MG63 (cell line): ENCODE data around the gene TSHZ3. TPM values are rescaled to one million over a fixed set of nuclear protein-coding genes. Genes with fewer than 3 reads are reported as not detected.
A peak's percentile ranks its signal among the peaks of the same experiment; 100 is the strongest.

Experiments
- DNase-seq: peaks from one replicate; pipeline ENCODE4 v3.0.0-alpha.2; 2020
- H3K27me3 ChIP-seq: fragments of 250-450 bp; sonication (Bioruptor Pico); 2 replicates; pipeline ENCODE4 v1.5.1; 2020; ENCODE audit warnings: mild to moderate bottlenecking, moderate library complexity
- H3K36me3 ChIP-seq: fragments of 250-450 bp; sonication (Bioruptor Pico); 2 replicates; pipeline ENCODE4 v1.5.1; 2020; ENCODE audit warnings: mild to moderate bottlenecking, moderate library complexity
- H3K4me3 ChIP-seq: fragments of 250-450 bp; sonication (Bioruptor Pico); 2 replicates; pipeline ENCODE4 v1.5.1; 2020; ENCODE audit warnings: mild to moderate bottlenecking, moderate library complexity
- H3K9me3 ChIP-seq: fragments of 250-450 bp; sonication (Bioruptor Pico); 2 replicates; pipeline ENCODE4 v1.5.1; 2020; ENCODE audit warnings: mild to moderate bottlenecking, moderate library complexity
- total RNA-seq: library from RNA; depleted of rRNA; stranded (reverse); fragments of >200 nt; shearing (Covaris generic); gene quantifications from 2 replicates; pipeline ENCODE4 v1.2.3, GENCODE V29; 2014; ENCODE audit warnings: low replicate concordance

Gene TSHZ3
- total RNA-seq, 1 experiment from 2014 or later, result 2.6 TPM

DNA sequence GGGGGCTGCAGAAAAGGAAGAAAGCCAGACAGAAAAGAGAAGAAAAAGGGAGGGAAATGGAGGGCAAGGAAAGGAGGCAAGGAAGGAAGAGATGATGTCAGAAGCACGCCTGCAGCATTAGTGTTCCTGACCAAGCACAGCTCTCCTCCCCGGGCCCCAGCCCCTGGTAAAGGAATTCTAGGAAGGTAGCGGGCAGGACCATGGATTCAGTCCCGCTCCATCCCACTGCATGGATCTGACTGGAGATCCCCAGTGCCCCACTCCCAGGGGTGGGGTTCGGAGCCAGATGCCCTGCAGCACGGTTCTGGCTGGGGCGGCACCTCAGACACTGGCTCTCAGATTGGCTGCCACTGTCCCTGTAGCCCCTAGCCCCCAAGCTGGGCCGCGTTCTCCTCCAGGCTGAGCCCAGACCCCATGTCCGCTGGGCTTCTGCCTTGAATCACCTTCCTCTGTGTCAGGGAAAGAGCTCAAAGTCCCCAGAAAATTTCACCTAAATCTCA is 59.8 kb downstream of the TSHZ3 start:
- peaks cover 2% of the 10 kb centered on the region for H3K36me3 ChIP-seq
- peaks cover 3% of the 10 kb centered on the region; the same call in 1 of the 2 replicates for H3K9me3 ChIP-seq
- no peak overlapping the region for H3K4me3 ChIP-seq
- no peaks in the 10 kb centered on the region for H3K27me3 ChIP-seq
- no peak for DNase-seq

DNA sequence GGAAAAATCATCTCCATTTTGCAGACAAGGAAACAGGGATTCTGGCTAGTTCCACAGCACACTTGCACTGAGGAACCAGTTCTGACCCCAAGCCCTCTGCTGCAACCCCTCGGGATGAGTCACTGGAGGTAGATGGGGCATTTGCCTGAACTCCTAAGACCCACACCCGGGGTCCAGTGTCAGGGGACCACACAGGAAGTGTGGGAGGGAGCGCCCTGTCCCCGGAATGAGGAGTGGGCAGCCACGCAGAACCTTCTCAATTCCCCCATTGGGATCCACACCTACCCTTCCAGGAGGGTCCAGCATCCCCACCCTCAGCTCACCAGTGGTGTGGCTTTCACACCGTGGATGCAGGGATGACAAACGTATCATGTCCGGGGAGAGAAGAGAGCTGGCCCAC is 62.7 kb downstream of the TSHZ3 start:
- H3K4me3 ChIP-seq, result no peak overlapping the region
- no peaks in the 10 kb centered on the region for H3K9me3 ChIP-seq
- no peaks in the 10 kb centered on the region for H3K27me3 ChIP-seq
- no peaks in the 10 kb centered on the region; the same call in 1 of the 2 replicates for H3K36me3 ChIP-seq
- no peak for DNase-seq

DNA sequence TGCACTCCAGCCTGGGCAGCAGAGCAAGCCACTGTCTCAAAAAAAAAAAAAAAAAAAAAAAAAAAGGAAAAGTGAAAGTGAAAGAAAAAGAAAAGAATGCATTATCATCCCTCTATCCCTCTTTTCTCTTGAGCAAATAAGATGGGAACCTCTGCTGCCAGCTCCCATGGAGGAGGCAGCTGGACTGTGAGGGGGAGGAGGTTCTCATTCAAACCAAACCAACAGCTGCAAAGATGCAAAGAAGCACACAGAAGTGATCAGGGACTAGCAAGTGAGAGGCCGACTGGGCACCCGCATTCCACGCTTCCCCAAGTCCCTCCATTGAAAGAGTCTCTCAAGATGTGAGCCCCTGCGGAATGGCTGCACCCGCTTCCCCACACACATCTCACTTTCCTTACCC is 63.5 kb downstream of the TSHZ3 start:
- DNase-seq, result peak; percentile 15

DNA sequence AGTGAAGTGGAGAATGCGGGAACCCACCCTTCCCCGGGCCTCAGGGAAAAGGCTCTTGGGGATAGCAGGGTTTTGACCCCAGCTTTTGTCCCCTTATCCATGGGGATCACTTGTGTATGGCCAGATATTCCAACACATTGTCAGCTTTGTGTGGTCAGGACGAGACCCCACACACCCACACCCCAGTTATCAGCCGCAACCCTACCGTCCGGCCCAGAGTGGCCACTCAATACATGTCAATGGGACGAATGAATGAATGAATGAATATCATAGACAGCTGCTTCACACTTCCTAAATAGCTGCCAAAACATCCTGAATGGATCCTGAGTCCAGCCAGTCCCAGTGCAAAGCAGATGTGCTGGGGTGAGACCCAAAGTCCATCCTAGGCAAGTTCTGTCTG is 64.6 kb downstream of the TSHZ3 start:
- no peaks in the 10 kb centered on the region for H3K27me3 ChIP-seq

More for the DNA sequence above, 63.5 kb downstream of the TSHZ3 start:
- Histone ChIP-seq H3K4me3 (no peak overlapping the region), H3K36me3 (no peaks in the 10 kb centered on the region; the same call in 1 of the 2 replicates), H3K27me3 (no peaks in the 10 kb centered on the region), H3K9me3 (no peaks in the 10 kb centered on the region)

DNA sequence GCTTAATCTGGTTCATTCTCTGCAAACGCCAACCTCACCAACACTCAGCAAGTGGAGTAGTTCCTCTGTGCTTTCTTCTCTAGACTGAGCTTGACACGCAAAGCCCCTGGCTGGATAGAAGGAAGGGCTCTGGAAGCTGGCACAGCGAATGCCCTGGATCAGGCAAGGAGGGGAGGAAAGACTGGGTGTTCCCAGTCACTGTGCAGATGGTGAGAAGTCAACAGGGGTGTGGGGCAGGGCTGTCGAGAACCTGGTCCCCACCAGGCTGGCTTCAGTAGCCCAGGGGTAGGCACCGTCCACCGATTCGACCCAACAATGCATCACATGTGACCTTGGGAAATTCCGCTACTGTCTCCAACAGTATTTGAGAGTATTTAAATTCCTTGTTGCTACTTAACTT is 65.5 kb downstream of the TSHZ3 start:
- H3K4me3 ChIP-seq, result no peak overlapping the region
- peaks cover 4% of the 10 kb centered on the region for H3K36me3 ChIP-seq
- no peaks in the 10 kb centered on the region for H3K27me3 ChIP-seq
- no peaks in the 10 kb centered on the region for H3K9me3 ChIP-seq
- DNase-seq, result no peak

More for the DNA sequence above, 64.6 kb downstream of the TSHZ3 start:
- Histone ChIP-seq H3K36me3 (no peaks in the 10 kb centered on the region), H3K4me3 (no peak overlapping the region), H3K9me3 (no peaks in the 10 kb centered on the region)
- DNase-seq, result no peak

DNA sequence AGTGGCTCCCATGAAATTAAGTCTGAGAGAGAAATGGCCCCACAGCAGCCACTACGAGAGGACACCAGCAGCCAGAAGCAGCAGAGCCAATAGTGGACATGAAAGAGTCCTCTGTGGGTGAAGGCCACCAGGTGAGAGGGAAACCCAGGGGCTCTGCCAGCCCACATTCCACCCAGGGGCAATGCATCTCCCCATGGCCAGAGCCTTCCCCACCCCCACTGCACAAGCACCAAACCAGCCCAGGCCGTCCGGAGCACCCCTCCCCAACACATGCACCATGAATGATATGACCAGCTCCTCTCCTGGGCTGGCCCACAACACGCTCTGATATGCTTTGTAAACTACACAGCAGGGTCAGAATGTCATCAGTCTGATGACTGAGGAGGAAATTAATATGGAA is 66.9 kb downstream of the TSHZ3 start:
- no peak for DNase-seq
- Histone ChIP-seq H3K9me3 (no peaks in the 10 kb centered on the region), H3K4me3 (no peak overlapping the region), H3K36me3 (peaks cover 17% of the 10 kb centered on the region), H3K27me3 (no peaks in the 10 kb centered on the region)

DNA sequence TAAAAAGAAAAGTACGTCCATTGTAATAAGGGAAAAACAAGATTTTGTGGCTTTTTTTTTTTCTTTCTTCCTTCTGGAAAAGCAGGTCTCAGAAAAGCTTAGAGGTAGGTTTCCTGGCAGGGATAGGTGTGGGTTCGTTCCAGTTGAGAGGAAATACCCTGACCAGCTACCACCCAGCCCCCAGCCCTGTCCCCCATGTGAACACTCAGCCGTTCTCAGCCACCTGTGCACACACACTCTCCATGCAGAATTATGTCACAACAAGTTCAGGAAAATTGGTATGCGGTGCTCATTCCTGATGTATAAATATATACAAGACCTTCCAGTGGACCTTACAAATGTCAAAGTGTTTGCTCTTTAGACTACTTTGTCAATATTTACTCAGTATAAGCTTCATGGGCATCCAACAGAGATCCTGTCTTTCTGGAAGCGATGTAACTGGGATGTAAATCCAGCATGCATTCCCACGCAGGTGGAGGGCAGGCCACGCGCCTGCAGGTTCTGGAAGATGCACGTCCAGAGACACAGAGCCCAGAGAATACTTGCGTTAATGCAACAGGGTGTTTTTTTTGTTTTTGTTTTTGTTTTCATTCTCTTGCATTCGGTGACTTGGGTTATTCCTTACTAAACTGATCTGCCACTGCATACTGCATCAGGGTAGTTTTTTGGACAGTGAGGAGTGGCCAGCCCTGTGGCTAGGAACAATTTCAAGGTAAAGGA is 68.8 kb downstream of the TSHZ3 start:
- peaks cover 33% of the 10 kb centered on the region for H3K36me3 ChIP-seq
- no peak for DNase-seq
- no peak overlapping the region for H3K4me3 ChIP-seq
- no peaks in the 10 kb centered on the region for H3K27me3 ChIP-seq
- no peaks in the 10 kb centered on the region for H3K9me3 ChIP-seq

DNA sequence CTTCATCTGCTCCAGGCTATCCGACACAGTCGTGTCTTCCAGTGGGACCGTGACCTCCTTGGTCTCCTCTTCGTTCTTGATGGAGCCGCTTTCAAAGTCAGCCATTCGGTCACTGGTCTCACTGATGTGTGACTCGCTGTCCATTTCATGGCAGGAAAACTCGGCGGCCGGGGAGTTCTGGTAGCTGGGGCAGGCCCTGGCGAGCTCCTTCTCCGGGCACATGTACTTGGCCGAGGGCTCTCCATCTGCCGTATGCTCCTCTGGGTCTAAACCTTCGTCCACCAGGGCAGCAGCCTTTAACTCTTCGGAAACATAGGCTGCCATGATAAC is 69.8 kb downstream of the TSHZ3 start:
- Histone ChIP-seq H3K9me3 (no peaks in the 10 kb centered on the region), H3K27me3 (no peaks in the 10 kb centered on the region), H3K36me3 (peaks cover 33% of the 10 kb centered on the region), H3K4me3 (no peak overlapping the region)
- DNase-seq, result no peak

DNA sequence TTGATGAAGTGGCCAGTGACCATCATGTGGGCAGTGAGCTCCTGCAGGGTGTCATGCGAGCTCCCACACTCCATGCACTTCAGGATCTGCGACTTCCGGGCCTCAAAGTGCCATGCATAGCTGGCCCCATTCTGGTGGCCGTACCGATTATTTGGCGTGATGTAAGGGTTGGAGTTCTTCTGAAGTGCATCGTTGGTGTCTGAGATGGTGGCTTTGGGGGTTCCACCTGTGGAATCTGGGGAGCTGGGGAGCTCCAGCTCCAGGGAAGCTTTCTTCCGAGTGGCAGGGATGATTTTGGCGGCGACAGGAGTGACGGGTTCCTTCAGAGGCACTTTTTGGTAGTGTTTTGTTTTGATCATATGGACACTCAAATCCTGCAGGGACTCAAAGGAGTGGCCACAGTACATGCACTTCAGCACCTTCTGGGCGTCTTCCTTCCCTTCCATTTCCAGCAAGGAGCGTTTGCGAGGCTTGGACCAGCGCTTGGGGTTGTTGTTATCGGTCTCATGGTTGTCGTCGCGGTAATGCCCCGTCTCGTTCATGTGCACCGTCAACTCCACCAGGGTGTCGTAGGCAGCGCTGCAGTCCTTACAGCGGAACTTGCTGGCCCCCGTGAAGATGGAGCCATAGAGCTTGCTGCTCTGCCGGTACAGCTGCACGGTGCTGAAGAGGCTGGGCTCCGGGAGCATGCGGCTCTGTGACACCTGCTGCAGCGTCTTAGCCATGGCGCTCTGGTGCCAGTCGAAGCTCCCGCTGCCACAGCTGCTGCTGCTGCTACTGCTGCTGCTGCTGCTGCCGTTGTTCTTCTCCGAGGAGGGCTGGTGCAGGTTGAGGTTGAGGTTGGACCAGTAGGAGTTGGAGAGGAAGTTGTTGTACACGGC is 70.4 kb downstream of the TSHZ3 start:
- no peaks in the 10 kb centered on the region for H3K27me3 ChIP-seq
- no peak overlapping the region for H3K4me3 ChIP-seq
- H3K36me3 ChIP-seq, result peaks cover 33% of the 10 kb centered on the region

DNA sequence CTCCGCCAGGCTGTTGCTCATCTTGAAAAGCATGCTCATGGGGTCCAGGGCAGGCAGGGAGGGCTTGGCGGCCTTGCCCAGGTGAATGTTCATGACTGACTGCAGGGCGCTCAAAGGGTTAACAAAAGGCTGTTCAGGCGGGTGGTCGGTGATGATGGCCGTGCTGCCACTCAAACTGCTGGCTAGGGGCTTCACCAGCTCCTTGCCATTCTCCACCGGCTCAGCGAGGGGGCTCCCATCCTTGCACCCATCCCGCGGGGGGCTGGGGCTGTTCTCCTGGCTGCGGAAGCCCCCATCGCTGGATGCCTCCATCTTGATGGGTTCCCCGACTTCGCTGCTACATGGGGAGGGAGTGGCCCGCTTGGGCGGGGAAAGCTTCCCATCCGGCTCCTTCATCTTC is 71.7 kb downstream of the TSHZ3 start:
- Histone ChIP-seq H3K36me3 (peaks cover 41% of the 10 kb centered on the region), H3K9me3 (no peaks in the 10 kb centered on the region), H3K4me3 (no peak overlapping the region), H3K27me3 (no peaks in the 10 kb centered on the region)
- no peak for DNase-seq

More for the DNA sequence above, 70.4 kb downstream of the TSHZ3 start:
- no peaks in the 10 kb centered on the region for H3K9me3 ChIP-seq
- DNase-seq, result no peak

DNA sequence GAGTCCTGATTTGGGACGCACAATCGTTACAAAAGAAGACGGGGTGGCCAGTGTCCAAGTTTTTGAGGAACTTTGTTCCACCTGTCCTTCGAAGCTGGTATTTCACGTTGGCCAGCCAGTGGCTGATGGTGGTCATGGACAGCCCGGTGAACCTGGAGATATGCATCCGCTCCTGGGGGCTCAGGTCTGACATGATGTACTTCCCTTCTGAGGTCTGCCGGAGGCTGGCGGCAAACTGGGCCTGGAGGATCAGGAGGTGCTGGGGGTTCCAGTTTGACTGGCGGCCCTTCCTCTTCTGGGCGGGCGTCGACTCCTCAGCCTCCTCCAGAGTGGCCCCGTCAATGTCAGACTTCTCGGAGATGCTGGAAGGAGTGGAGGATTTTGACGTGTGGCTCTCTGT is 72.4 kb downstream of the TSHZ3 start:
- no peaks in the 10 kb centered on the region for H3K27me3 ChIP-seq
- H3K4me3 ChIP-seq, result no peak overlapping the region
- peaks cover 41% of the 10 kb centered on the region for H3K36me3 ChIP-seq
- no peak for DNase-seq
- H3K9me3 ChIP-seq, result no peaks in the 10 kb centered on the region

DNA sequence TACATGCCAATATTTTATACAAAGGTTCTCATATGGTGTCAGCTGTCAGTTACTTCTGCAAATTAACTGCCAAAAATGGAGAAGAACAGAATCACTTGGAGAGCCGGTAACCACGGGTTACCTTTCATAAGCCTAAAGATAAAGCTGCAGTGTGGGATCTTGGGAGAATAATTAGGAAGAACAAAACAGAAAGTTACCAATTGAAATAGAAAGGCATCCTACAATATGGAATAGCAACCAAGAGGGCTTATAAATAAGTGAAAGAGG is 74.2 kb downstream of the TSHZ3 start:
- Histone ChIP-seq H3K27me3 (no peaks in the 10 kb centered on the region), H3K9me3 (no peaks in the 10 kb centered on the region; the same call in 1 of the 2 replicates), H3K36me3 (peaks cover 41% of the 10 kb centered on the region), H3K4me3 (no peak overlapping the region)
- DNase-seq, result no peak

DNA sequence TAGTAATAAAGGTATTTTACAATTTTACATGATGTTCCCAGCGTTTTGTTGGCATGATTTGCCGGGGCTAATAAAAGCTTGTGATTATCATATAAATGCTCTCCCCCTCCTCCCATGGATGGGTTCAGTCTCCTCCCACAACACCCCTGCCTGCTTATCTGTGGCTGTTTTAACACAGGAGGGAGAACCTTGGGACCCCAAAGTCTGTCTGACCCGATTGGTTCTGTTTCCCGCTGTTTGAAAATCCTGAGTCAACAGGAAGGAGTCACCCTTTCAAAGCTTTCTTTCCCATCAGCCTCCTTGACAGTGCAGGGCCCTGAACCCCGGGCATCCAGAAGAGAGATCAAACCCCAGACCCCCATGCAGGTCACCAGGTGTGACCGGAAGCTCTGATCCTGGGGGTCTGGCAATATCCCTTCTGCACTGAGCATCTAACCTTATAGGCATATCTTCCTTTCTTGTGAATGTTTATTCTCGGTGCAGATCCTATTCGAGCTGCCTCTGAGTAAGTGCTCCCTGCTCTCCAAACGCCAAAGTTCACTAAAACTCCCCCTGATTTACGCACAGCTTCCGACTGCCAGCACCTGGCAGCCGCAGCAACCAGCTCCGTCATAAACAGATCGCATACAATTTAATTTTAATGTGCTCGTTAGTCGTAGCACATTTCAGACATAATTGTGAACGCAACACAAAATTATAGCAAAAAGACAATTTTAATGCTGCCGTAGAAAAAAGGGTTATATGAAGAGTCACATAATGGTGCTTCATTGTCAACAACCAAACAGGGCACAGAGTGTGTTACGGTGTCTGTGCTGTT is 74.8 kb downstream of the TSHZ3 start:
- no peaks in the 10 kb centered on the region for H3K27me3 ChIP-seq
- H3K9me3 ChIP-seq, result no peaks in the 10 kb centered on the region; the same call in 1 of the 2 replicates
- no peak overlapping the region for H3K4me3 ChIP-seq
- no peak for DNase-seq
- H3K36me3 ChIP-seq, result peaks cover 41% of the 10 kb centered on the region

DNA sequence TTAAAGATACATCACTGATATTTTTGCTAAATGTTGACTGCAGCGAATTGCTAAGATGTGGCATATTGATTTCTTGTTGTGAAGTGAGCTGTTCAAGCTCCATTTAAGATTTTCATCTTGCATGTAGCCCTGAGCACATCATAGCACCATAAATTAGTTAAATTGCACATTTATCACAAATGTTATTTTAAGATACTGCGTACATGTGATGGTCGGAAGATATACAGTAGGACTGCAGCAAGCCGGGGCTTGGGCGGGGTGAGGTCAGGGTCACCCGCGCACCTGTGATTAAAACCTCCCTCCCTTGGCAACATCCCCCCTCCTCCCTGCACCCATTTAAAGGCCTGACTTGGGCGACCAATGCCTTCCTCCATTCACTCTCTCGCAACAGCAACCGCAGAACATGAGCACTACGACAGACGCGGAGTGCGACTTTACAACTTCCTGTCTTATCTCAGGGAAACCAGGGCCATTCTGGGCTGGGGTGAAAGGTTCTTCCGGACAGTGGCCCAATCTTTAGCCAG is 76.6 kb downstream of the TSHZ3 start:
- Histone ChIP-seq H3K36me3 (peaks cover 27% of the 10 kb centered on the region), H3K9me3 (no peaks in the 10 kb centered on the region; the same call in 1 of the 2 replicates), H3K27me3 (no peaks in the 10 kb centered on the region), H3K4me3 (no peak overlapping the region)
- DNase-seq, result no peak

DNA sequence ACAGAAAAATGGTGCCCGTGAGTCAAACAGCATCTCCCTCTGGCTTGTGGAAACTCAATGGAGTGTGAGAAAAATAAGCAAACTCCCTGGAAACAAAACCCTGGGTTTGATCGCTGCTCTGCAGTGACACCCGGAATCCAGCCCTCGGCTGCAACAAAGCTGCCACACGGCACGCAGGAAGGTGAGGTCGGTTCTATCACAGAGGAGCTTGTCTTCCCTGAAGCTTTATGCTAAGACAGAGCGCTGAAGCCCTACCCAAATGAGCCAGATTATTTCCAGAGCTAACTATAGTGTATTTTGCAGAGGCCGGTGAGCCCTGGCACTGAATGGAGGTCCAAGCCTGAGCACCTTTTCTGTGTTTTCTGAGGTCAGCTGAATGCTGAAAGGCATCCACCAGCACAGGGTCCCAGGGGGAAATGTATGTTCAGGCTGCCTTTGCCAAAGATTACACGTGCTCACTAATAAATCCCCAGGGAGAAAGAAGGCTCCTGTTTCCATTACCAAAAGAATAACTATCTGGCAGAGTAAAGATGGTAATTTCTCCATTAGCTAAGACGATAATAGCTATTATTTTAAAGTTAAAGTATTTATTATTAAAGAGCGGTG is 77.8 kb downstream of the TSHZ3 start:
- Histone ChIP-seq H3K27me3 (no peaks in the 10 kb centered on the region), H3K4me3 (no peak overlapping the region), H3K36me3 (peaks cover 15% of the 10 kb centered on the region; the same call in 1 of the 2 replicates), H3K9me3 (no peaks in the 10 kb centered on the region; the same call in 1 of the 2 replicates)
- no peak for DNase-seq

DNA sequence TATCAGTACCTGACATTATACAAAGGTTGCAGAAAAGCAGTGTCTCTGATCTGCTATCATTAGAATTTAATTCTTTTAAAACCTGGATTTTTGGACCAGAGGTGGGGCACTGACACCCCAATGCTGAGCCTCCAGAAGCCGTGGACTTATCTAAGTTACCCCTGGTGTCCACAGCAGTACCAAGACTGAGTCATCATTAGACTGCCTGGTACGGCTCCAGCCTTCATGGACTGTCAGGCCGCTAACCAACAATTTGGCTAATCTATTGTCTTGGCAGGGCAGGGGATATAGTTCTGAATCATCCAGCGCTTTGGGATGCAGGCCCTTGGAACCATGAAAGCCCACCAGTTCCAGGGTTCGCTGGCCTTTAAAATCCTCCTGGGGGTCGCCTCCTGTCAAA is 78.3 kb downstream of the TSHZ3 start:
- DNase-seq, result peak; percentile 91
- Histone ChIP-seq H3K9me3 (no peaks in the 10 kb centered on the region; the same call in 1 of the 2 replicates), H3K4me3 (no peak overlapping the region), H3K36me3 (peaks cover 11% of the 10 kb centered on the region; the same call in 1 of the 2 replicates), H3K27me3 (no peaks in the 10 kb centered on the region)
